Stimulated activated CD4-positive, alpha-beta T cell treated with anti-CD3 and anti-CD28 coated beads, TNF-alpha, amount 100 ng/mL, for 48 hours (primary cell): ENCODE results near the gene KCNIP4.

ENCODE experiments used
- DNase-seq, 3 donors: peaks; one replicate each; pipeline ENCODE4 v3.0.0-alpha.2; 2020; ENCODE audit warnings: low read depth in 3 of 3

The KCNIP4 gene

GRCh38 chr4:20954541-20954940 is 994.0 kb downstream of the KCNIP4 start:
- DNase-seq = no peak

- DNase-seq = no peak
Observed at GRCh38 chr4:20944961-20945360, 1003.6 kb downstream of the KCNIP4 start.

DNA sequence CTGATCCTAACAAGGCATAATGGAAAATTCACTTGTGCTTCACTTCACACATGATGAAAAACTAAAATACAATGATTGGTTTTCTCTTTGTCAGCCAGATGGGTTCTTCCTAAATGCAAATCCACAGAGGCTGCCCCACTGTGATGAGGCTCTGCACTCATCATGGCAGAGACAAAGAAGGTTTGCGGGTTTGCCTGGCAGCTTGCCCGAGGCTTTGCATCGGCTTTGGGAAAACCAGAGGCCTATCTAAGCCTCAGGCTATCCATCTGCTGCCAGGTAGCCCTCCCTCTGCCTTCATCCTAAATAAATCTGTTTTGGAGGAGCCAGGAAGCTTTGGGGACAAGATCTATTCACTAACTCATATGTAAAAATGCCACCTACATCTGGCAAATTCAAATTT is 1004.1 kb downstream of the KCNIP4 start:
- DNase-seq = no peak

DNA sequence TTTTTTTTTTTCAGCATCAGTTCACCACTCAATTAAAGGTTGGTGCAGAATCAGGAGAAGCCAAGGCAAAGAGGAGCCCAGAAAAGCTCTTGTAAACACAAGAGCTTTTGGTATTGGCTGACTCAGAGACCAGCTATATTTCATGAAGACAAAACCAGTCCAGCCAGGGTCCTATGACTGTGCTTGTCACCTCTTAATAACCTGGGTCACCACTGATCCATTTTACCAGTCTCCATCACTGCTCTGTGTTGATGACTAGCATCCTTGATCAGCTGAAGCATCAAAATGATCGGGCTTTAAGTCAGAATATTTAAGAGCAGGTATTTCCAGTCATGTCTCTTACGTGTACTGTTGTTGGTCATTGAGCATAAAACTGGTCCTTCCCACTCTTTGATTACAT is 1010.4 kb downstream of the KCNIP4 start:
- DNase-seq = no peak

DNA sequence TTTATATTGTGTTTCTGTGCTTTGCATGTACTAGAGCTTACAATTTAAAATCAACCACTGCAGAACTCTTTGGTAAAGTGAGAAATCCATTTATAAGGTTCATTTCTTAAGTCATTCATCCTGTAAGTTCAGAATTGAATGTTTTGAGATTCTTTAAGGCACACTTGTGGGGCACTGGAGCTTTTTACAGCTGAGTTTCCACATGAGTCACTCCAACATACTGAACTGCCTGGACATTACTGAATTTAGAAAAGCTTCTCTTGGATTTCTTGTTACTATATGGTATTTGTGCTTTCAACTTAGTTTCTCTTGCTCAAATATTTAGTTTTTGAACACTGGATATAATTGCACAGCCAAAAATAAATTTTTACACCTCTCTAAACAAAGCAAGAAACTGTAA is 1022.0 kb downstream of the KCNIP4 start:
- DNase-seq = no peak

- DNase-seq = no peak
Observed at GRCh38 chr4:20925176-20925575, 1023.4 kb downstream of the KCNIP4 start.

DNA sequence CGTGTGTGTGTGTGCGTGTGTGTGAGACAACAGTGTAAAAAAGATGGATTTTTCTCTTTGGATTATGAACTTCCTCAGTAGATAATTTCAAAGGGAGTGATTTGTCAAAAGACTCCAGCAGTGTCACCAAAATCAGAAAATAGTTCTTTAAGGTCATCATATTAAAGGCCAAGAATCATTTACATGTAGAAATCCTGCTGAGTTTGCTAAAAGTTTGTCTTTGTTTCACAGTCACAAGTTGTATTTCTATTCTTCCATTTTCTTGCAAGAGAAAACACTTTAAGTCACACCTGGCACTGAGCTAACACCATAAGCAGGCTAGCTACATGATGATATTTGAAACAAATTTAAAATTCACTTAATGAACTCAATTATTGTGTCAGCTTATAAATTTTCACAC is 1025.6 kb downstream of the KCNIP4 start:
- no peak for DNase-seq

GRCh38 chr4:20916106-20916505 is 1032.5 kb downstream of the KCNIP4 start:
- no peak for DNase-seq

DNA sequence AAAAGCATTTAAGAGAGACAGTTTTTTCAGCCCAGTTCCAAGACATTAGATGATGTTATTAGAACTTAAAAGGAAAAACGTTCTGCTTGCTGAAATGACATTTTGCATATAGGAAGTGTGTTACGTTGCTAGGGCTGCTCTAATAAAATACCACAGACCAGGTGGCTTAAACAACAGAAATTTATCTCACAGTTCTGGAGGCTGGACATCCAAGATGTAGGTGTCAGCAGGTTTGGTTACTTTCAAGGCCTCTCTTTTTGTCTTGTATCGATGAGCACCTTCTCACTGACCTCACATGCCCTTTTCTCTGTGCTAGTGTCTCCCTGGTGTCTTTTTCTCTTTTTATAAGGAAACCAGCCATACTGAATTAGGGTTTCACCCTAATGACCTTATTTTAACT is 1043.6 kb downstream of the KCNIP4 start:
- no peak for DNase-seq

DNA sequence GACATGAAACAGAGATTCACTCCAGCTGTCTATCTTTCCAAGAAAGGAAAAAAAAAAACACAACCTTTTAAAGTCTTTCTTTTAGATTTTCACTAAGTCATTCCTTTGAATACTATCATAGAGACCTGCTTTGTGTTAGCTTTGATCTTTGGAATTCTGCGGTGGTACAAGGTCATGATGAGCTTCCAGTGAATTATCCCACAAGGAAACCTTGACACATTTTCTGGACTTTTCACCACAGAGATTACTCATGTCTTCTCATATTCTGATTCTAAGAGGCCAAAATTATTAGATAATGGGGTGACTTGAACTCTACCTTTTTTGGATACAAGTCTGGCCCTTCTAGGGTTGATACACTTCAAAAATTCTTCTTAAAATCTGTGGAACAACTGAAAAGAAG is 1046.7 kb downstream of the KCNIP4 start:
- no peak for DNase-seq

- DNase-seq = no peak
Observed at GRCh38 chr4:20899591-20899990, 1049.0 kb downstream of the KCNIP4 start.

DNA sequence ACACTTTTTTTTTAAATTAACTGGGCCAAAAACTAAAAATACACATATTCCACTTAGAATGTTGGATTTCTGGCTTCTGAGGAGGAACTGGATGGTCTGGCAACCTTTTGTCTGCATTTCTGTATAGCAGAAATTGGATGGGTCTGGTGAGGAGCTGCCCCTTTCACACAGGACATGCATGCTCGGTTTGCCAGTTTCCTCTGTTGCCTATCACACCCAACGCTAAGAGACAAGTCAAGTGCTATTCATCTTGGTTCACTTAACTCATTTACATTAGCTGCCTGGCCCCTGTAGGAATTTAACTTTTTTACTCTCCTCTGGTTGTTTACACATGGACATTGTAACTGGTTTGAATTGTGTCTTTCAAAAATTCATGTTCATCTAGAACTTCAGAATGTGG is 1052.6 kb downstream of the KCNIP4 start:
- no peak for DNase-seq

DNA sequence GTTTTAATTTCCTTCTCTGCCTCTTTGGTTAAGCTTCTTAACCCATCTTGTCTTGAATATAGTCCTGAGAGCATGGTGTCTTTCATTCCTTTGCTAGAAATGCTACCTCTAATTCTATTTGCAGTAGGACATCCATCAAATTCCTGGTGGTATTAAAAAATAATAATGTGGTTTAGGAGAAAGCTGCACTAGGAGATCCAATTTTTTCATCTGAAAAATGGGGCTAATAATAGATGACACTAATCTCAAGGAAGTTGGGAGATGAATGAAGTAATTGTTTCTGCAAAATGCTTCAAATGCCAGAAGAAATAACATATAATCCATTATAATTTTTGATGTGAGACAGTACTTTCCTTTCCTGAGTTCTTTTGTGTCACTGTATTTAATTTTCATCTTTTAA is 1053.4 kb downstream of the KCNIP4 start:
- no peak for DNase-seq

GRCh38 chr4:20890761-20891160 is 1057.8 kb downstream of the KCNIP4 start:
- no peak for DNase-seq

- DNase-seq = no peak
Observed at GRCh38 chr4:20889901-20890300, 1058.7 kb downstream of the KCNIP4 start.

- no peak for DNase-seq
Observed at GRCh38 chr4:20883677-20884076, 1064.9 kb downstream of the KCNIP4 start.

DNA sequence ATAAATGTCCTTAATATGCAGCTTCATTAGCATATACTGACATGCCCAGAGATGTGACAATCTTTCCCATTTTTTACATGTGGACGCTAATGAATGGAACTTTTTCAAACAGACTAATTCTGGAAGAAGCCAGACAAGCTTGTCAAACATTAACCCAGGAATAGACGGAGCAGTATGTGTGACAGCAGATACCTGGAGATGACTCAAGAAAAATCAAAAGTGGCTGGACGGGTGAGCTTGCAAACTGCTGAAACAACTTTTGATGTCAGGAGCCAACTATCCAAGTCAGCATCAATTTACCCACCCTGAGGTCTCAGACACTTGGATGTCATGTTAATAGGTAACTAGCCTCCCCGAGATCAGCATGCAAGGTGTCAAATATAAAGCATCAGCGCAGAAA is 1065.3 kb downstream of the KCNIP4 start:
- DNase-seq = no peak

DNA sequence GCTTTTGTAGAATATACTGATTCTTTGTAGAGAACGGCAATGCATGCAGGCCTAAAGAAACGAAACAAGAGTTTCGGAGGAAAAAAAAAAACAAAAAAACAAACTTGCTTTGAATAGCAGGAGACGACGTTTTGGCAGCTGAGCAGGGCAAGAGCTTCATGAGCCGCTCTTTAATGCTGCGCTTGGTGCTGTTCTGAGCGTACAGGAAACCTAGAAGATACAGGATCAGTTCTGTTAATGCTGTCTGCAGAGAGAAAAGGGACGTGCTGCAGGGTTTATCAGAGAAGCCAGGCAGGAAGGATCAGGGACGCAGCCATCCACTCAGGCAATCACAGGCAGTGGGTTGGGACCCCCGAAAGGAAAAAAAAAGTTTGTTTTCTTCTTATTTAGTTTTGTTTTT is 1066.1 kb downstream of the KCNIP4 start:
- DNase-seq = no peak

DNA sequence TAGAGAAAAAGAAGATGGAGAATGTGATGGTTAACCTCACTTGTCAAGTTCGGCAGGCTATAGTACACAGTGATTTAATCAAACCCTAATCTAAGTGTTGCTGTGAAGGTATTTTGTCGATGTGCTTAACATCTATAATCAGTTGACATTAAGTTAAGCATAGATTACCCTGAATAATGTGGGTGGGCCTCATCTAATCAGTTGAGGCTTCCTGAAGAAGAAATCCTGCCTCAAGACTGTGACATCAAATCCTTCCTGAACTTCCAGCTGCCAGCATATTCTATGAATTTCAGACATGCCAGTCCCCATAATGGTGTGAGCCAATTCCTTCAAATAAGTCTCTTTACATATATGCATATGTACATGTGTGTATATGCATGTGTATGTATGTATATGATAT is 1066.9 kb downstream of the KCNIP4 start:
- DNase-seq = no peak

DNA sequence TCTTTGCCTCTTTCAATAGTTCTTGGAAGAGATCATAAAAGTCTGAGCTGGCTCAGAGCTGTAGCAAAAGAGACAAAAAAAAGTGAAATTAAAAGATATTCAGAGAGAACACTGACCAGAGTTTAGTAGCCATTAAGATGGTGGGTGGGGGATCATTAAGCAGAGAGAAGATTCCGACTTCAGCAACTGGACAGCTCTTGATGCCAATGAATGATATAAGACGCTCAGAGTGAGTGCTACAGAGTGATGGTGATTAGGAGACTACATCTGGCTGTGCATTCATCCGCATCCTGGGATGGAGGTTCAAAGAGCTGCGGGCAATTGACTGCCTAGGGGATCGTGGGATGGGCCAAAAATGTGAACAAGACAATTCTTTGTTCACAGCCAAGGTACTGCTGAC is 1069.8 kb downstream of the KCNIP4 start:
- no peak for DNase-seq

- no peak for DNase-seq
Observed at GRCh38 chr4:20870436-20870835, 1078.1 kb downstream of the KCNIP4 start.

- no peak for DNase-seq
Observed at GRCh38 chr4:20868108-20868507, 1080.5 kb downstream of the KCNIP4 start.

DNA sequence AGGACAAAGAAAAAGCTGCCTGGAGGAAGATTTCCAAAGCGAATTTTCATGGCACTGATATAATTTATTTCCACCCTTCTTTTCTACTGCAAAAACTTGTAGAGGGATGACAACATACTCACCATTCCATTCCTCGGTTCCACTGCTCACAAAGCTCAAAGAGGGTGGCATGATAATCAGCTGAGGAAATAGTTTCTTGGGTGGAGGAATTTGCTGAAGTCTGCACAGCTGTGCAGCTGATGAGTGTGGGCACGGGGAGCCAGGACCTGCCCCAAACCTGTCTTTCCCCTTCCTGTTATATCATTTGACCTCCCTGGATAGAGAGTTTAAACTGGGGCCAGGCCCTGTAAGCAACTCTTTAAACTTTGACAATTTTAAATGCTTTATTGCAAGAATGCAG is 1087.7 kb downstream of the KCNIP4 start:
- no peak for DNase-seq

DNA sequence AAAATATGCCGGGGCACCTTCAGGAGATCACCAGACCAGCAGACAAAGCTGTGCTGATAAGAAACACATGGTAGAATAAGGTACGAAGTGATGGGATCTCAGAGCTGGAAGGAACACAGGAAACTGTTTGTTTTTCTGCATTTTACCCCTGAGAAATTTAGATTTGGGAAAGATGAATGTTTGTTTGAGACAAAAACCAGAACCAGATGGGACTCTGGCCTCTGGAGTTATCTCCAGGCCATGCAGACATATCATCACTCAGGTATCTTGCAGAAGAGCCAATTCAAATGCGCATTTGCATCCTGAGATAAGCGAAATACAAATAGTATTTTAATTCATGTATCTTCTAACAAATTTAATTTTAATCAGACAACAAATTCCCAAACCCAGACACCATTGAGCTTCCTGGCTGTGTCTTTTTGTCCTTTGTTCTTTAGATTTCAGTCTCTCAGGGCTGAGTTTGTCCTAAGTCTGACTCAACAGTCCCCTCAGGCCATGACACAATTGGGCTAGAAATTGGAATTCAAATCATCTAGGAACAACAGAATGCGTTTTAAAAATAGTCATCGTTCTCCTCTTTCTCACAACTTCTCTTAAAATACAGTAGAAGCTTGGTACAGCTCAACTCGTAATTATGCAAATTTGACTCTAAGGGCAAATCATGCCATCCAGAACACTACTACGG is 1089.3 kb downstream of the KCNIP4 start:
- DNase-seq = no peak
